ENCODE measurements around the gene ITGB7.
"Not testable (repeated sequence)": the region's sequence is repeated elsewhere in the genome, so short reads cannot be mapped to it uniquely, and the experiment has no call there.

DNA sequence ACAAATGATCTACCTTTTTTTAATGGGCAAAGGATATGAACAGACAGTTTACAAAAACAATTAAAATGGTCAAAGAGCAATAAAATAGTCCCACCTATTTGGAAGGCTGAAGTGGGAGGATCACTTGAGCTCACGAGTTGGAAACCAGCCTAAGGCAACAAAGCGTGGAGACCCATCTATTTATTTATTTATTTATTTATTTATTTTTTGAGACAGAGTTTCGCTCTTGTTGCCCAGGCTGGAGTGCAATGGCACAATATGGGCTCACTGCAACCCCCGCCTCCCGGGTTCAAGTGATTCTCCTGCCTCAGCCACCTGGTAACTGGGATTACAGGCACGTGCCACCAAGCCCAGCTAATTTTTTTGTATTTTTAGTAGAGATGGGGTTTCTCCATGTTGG lies 29.6 kb downstream of the ITGB7 start:
- TF ChIP-seq, protein P1, sequence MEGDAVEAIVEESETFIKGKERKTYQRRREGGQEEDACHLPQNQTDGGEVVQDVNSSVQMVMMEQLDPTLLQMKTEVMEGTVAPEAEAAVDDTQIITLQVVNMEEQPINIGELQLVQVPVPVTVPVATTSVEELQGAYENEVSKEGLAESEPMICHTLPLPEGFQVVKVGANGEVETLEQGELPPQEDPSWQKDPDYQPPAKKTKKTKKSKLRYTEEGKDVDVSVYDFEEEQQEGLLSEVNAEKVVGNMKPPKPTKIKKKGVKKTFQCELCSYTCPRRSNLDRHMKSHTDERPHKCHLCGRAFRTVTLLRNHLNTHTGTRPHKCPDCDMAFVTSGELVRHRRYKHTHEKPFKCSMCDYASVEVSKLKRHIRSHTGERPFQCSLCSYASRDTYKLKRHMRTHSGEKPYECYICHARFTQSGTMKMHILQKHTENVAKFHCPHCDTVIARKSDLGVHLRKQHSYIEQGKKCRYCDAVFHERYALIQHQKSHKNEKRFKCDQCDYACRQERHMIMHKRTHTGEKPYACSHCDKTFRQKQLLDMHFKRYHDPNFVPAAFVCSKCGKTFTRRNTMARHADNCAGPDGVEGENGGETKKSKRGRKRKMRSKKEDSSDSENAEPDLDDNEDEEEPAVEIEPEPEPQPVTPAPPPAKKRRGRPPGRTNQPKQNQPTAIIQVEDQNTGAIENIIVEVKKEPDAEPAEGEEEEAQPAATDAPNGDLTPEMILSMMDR (conservative IDR thresholded peaks at IDR 0.05; ENCODE audit: low read depth, low read length) = not testable (repeated sequence)
- not testable (repeated sequence) for TF ChIP-seq EZH2 (IDR thresholded peaks at IDR 0.05; ENCODE audit: borderline replicate concordance, low read depth, low read length, poor library complexity, severe bottlenecking)

Data from A673 (cell line).